Spleen (tissue), 11 donors: ENCODE measurements around the gene FBXO15. TPM values are rescaled to one million over a fixed set of nuclear protein-coding genes. Genes with fewer than 3 reads are reported as not detected.

Experiments used
- DNase-seq: peaks from one replicate; pipeline ENCODE4 v3.0.0-alpha.2; 2020
- H3K27ac ChIP-seq, 8 donors: fragments of 200-600 bp; sonication (generic) in 7 of 8; 1 replicate in 4 of 8; 2 replicates in 4 of 8; pipeline versions ENCODE4 v1.5.0 to v1.8.0; 2016 to 2021; ENCODE audit warnings: inconsistent platforms in 4 of 8, mild to moderate bottlenecking in 4 of 8, moderate library complexity in 1 of 8
- H3K27me3 ChIP-seq, 7 donors: fragments of 200-600 bp; sonication (generic) in 6 of 7; replicated peaks in 1 of 7; 1 replicate in 4 of 7; 2 replicates in 3 of 7; pipeline versions ENCODE4 v1.5.0 to v1.8.0; 2016 to 2021; ENCODE audit warnings: inconsistent platforms in 3 of 7, mild to moderate bottlenecking in 1 of 7
- H3K36me3 ChIP-seq, 6 donors: fragments of 200-600 bp; sonication (generic) in 5 of 6; 1 replicate in 4 of 6; 2 replicates in 2 of 6; pipeline versions ENCODE4 v1.5.0 to v1.8.0; 2016 to 2021; ENCODE audit warnings: inconsistent platforms in 2 of 6
- H3K4me1 ChIP-seq, 6 donors: fragments of 200-600 bp; sonication (generic) in 5 of 6; 1 replicate in 3 of 6; 2 replicates in 3 of 6; pipeline versions ENCODE4 v1.5.0 to v1.8.0; 2016 to 2021; ENCODE audit warnings: inconsistent platforms in 3 of 6
- H3K4me3 ChIP-seq, 8 donors: fragments of 200-600 bp; sonication (generic) in 7 of 8; 1 replicate in 4 of 8; 2 replicates in 4 of 8; pipeline versions ENCODE4 v1.5.0 to v1.8.0; 2016 to 2021; ENCODE audit warnings: inconsistent platforms in 4 of 8, mild to moderate bottlenecking in 4 of 8, moderate library complexity in 2 of 8
- H3K9me3 ChIP-seq, 8 donors: fragments of 200-600 bp; sonication (generic) in 7 of 8; 1 replicate in 4 of 8; 2 replicates in 4 of 8; pipeline versions ENCODE4 v1.5.0 to v1.8.0; 2016 to 2021; ENCODE audit warnings: inconsistent platforms in 4 of 8
- POLR2A ChIP-seq, 3 donors: fragments of 450-650 bp; IDR thresholded peaks; one replicate each; pipeline ENCODE4 v1.5.1; 2017; ENCODE audit warnings: antibody characterized with exemption in 3 of 3, mild to moderate bottlenecking in 1 of 3
- POLR2AphosphoS5 ChIP-seq, 3 donors: sonication (generic); formaldehyde crosslinking; IDR thresholded peaks; one replicate each; pipeline ENCODE4 v1.5.1; 2017; ENCODE audit warnings: antibody characterized with exemption in 3 of 3
- WGBS, 5 donors: extraction: QIAGEN DNeasy Blood & Tissue Kit in 3 of 5; methylation state at CpG; one replicate each; pipeline versions ENCODE4 v1.1.5 to v1.1.7; 2013 to 2018; 5-methylcytosine and 5-hydroxymethylcytosine counted together
- intact Hi-C: fragments of 100-400 bp; cut with DNase I; formaldehyde crosslinking; loops from one replicate; pipeline ENCODE4 v1.15.0; 2023; ENCODE audit warnings: low total_unique reads
- polyA plus RNA-seq, 3 donors: library from polyadenylated mRNA; stranded (reverse); fragments of 200-250 nt; gene quantifications; one replicate each; pipeline ENCODE4 v1.2.1, GENCODE V29; 2013
- total RNA-seq, 7 donors: library from RNA; depleted of rRNA in 3 of 7; stranded (reverse); fragments of >200 nt in 3 of 7; fragmentation: NEBNext Ultra II Directional in 4 of 7; extraction: Animal tissue kit (Norgen Biotek cat#: 25700) in 4 of 7; gene quantifications; one replicate each; pipeline versions ENCODE4 v1.1.0 to v1.2.1, GENCODE V29; 2016 to 2021
- TF ChIP-seq, protein P1 (sequence below), 11 experiments: fragments of 200-600 bp in 7 of 11; fragments of 450-650 bp in 4 of 11; sonication (generic) in 4 of 11; IDR thresholded peaks in 8 of 11; conservative IDR thresholded peaks in 3 of 11; 1 replicate in 7 of 11; 2 replicates in 4 of 11; pipeline versions ENCODE4 v1.4.0 to v1.8.0; 2016 to 2021; ENCODE audit warnings: antibody characterized with exemption in 11 of 11, inconsistent platforms in 4 of 11, mild to moderate bottlenecking in 1 of 11
- donor health status: healthy with polysubstance abuse.
- donor health status: DM: no; HTN: no; CAD: no; lungs with moderate emphysema.
- donor health status: DM: no; HTN: no; CAD: no.
- donor health status: Bipolar disorder and iron deficiency.
- donor health status: healthy.
- donor health status: DM: no; HTN: no; CAD: no.
- donor health status: DM: yes; HTN: yes; CAD: no.

FBXO15 gene
- total and polyA plus RNA-seq, 10 donors: 0.28 to 3.5 (median 1.1) TPM

DNA sequence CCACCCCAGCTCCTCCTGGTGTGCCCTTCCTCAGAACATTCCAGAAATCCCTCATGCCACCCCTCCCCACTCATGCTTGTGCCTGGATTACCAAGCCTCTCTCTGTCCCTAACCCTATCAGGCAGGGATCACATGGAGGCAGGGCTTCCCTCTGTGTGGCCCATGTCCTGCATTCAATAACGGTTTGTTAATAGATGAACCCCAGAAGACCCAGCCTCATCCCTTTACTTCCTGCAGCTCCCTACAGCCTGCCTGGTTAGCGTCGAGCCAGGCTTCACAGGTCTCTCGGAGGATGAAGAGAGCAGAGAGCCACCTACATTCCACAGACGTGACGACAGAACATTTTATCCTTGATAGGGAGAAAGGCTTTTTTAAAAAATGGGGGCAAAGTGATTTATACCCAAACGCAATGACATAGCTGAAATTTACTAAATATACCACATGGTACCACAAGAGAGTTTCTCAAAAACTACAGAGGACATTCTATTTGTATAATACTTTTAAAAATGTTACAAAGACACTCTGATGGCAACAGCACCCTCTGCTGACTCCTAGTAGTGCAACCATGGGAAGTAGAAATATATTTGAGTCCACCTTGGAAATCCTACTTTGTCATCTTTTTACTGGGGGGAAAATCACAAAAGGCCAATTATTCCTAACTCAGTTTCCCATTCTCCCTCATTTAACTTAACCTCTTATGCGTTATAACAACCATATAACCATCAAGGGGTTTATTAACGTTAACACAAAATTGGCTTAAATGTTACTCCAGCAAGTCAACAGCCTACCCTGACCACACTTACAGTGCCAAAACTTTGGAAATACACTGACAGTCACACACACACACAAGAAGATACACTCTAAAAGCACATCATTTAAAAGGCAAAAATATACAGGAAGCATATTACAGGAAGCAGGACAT is 30.7 kb downstream of the FBXO15 start:
- WGBS, 5 donors: 60 to 71% (median 63%) methylated on average over 9 of the region's 9 CpGs
- DNase-seq: peak; percentile 40
- H3K4me3 ChIP-seq: no peak overlapping the region
- peaks cover 0 to 5% (median 0%) of the 10 kb centered on the region in 6 donors for H3K4me1 ChIP-seq
- TF ChIP-seq, protein P1, sequence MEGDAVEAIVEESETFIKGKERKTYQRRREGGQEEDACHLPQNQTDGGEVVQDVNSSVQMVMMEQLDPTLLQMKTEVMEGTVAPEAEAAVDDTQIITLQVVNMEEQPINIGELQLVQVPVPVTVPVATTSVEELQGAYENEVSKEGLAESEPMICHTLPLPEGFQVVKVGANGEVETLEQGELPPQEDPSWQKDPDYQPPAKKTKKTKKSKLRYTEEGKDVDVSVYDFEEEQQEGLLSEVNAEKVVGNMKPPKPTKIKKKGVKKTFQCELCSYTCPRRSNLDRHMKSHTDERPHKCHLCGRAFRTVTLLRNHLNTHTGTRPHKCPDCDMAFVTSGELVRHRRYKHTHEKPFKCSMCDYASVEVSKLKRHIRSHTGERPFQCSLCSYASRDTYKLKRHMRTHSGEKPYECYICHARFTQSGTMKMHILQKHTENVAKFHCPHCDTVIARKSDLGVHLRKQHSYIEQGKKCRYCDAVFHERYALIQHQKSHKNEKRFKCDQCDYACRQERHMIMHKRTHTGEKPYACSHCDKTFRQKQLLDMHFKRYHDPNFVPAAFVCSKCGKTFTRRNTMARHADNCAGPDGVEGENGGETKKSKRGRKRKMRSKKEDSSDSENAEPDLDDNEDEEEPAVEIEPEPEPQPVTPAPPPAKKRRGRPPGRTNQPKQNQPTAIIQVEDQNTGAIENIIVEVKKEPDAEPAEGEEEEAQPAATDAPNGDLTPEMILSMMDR (IDR thresholded peaks at IDR 0.05 in 8 of 11, conservative IDR thresholded peaks at IDR 0.05 in 3 of 11): peak in 8 of 11 experiments; percentile 17 to 54 (median 32)
- no peak for TF ChIP-seq POLR2AphosphoS5 (IDR thresholded peaks at IDR 0.05)
- no peaks in the 10 kb centered on the region for H3K27me3 ChIP-seq
- no peak overlapping the region for H3K27ac ChIP-seq
- H3K36me3 ChIP-seq: no peaks in the 10 kb centered on the region
- intact Hi-C loops: no loop called here
- H3K9me3 ChIP-seq: peaks cover 0 to 12% (median 9%) of the 10 kb centered on the region in 8 donors

DNA sequence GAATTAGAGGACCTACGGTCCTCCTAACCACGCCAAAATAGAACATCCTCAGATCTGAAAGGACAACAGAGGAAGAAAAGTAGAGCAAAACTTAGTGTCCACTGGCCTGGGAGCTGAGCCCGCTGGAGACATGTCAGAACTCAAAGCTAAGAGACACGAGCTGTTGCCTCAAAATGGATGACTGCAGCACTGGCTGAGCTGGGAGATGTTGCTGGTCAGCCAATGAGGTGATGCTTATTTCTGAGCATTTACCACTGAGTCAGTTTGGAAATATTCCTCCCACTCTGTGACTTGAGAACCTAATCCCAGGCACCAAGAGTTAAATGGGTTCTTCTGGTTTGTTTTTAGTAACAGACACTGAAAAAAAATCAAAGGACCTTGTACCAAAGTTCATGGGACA is 32.6 kb downstream of the FBXO15 start:
- Histone ChIP-seq H3K27ac (no peak overlapping the region), H3K9me3 (peaks cover 0 to 16% (median 10%) of the 10 kb centered on the region in 8 donors), H3K4me1 (peaks cover 0 to 5% (median 0%) of the 10 kb centered on the region in 6 donors), H3K36me3 (no peaks in the 10 kb centered on the region), H3K4me3 (no peak overlapping the region), H3K27me3 (no peaks in the 10 kb centered on the region)
- intact Hi-C loops: no loop called here
- DNase-seq: peak; percentile 43
- WGBS, 5 donors: 77 to 88% (median 82%) methylated on average over 4 of the region's 4 CpGs
- TF ChIP-seq, protein P1 (IDR thresholded peaks at IDR 0.05 in 8 of 11, conservative IDR thresholded peaks at IDR 0.05 in 3 of 11): no peak

DNA sequence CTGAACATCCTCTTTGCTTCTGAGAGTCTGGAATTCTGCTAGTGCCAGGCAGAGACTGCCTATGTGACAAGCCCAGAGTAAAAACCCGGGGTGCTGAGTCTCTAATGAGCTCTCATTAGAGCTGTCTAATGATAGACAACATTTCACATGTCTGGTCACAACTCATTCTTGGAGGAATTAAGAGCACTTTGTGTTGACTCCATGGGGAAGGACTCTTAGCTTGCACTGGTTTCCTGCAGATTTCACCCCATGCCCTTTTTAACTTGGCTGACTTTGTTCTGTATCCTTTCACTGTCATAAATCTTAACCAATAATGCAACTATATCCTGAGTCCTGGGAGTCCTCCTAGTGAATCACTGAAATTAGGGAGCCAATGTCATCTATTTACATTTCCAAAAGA is 33.5 kb downstream of the FBXO15 start:
- no peak overlapping the region for H3K4me3 ChIP-seq
- H3K27ac ChIP-seq: no peak overlapping the region
- H3K27me3 ChIP-seq: no peaks in the 10 kb centered on the region
- peaks cover 0 to 5% (median 0%) of the 10 kb centered on the region in 6 donors for H3K4me1 ChIP-seq
- TF ChIP-seq POLR2A (IDR thresholded peaks at IDR 0.05): no peak
- no peaks in the 10 kb centered on the region for H3K36me3 ChIP-seq
- 30 to 58% (median 45%) methylated on average over 1 of the region's 1 CpG for WGBS, 5 donors
- DNase-seq: no peak
- intact Hi-C loops: no loop called here
- peaks cover 0 to 23% (median 16%) of the 10 kb centered on the region in 8 donors for H3K9me3 ChIP-seq

DNA sequence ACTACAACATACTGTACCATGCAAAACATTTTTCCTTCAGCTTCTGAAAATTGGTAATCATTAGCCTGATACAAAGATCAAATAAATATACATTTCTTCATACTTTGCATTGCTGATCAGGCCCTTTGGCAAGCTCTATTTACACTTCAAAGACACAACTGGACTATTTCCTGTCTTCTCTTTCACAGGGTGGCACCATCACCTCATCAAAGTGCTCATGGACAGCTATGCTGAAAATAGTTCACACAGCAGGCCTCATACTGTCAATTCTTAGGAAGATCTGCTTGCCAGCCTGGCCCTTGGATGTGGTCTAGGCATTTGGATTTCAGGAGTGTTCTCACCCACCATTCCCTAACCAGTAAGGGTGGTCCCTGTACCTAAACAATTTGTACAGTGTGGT is 33.9 kb downstream of the FBXO15 start:
- Histone ChIP-seq H3K36me3 (no peaks in the 10 kb centered on the region), H3K4me1 (peaks cover 0 to 5% (median 0%) of the 10 kb centered on the region in 6 donors), H3K9me3 (peaks cover 0 to 27% (median 20%) of the 10 kb centered on the region in 8 donors), H3K27ac (no peak overlapping the region), H3K27me3 (no peaks in the 10 kb centered on the region), H3K4me3 (no peak overlapping the region)
- no peak for DNase-seq
- no peak for TF ChIP-seq POLR2A (IDR thresholded peaks at IDR 0.05)
- no peak for TF ChIP-seq POLR2AphosphoS5 (IDR thresholded peaks at IDR 0.05)
- TF ChIP-seq, protein P1 (IDR thresholded peaks at IDR 0.05 in 8 of 11, conservative IDR thresholded peaks at IDR 0.05 in 3 of 11): no peak
- intact Hi-C loops: no loop called here
